ENCODE measurements around the gene FAM228A.

Gene FAM228A

GRCh38 chr2:24231461-24231881 lies 56.6 kb downstream of the FAM228A start:
- DNase-seq, result no peak

- DNase-seq, result no peak
Observed at GRCh38 chr2:24233321-24233720, 58.5 kb downstream of the FAM228A start.

- DNase-seq, result no peak
Observed at GRCh38 chr2:24237313-24237712, 62.5 kb downstream of the FAM228A start.

GRCh38 chr2:24238158-24238557 lies 63.3 kb downstream of the FAM228A start:
- DNase-seq, result no peak

GRCh38 chr2:24239553-24239952 lies 64.7 kb downstream of the FAM228A start:
- DNase-seq, result no peak

Measured in GOT3 (cell line).